Stromal cell of bone marrow (primary cell): ENCODE results near the gene BABAM2.

ENCODE experiments used
- DNase-seq: peaks from one replicate; pipeline ENCODE4 v3.0.0-alpha.2; 2012; ENCODE audit warnings: low read depth

BABAM2 gene

GRCh38 chr2:28382755-28383154 is 492.2 kb downstream of the BABAM2 start:
- no peak for DNase-seq

GRCh38 chr2:28387082-28387960 is 496.8 kb downstream of the BABAM2 start:
- DNase-seq: no peak
